H1 (cell line): ENCODE measurements around the gene CYREN. TPM values are rescaled to one million over a fixed set of nuclear protein-coding genes. Genes with fewer than 3 reads are reported as not detected.

Experiments used
- ASH2L ChIP-seq: fragments of 200-600, 300-600 bp; sonication (generic); IDR thresholded peaks from one replicate; pipeline ENCODE4 v1.7.1; 2017; ENCODE audit warnings: low read length
- CTBP2 ChIP-seq: IDR thresholded peaks from 2 replicates; pipeline ENCODE4 v1.7.0; 2011; ENCODE audit warnings: borderline replicate concordance, mild to moderate bottlenecking, moderate library complexity, mixed read lengths, low read length; ENCODE audit not compliant: insufficient read depth, insufficient read length
- NRF1 ChIP-seq: IDR thresholded peaks from 2 replicates; pipeline ENCODE4 v1.6.1; 2011; ENCODE audit warnings: mild to moderate bottlenecking, low read depth, low read length, improper control_type of control experiment
- RNF2 ChIP-seq: fragments of 200-900, 300-1000 bp; sonication (generic); IDR thresholded peaks from 2 replicates; pipeline ENCODE4 v1.7.1; 2016; ENCODE audit warnings: borderline replicate concordance, low read depth, mild to moderate bottlenecking, antibody characterized with exemption, low read length; ENCODE audit not compliant: poor library complexity, severe bottlenecking; ENCODE audit errors: missing control alignments
- polyA plus RNA-seq, 7 experiments: library from polyadenylated mRNA; depleted of rRNA in 3 of 7; stranded (reverse) in 5 of 7; unstranded in 2 of 7; fragments of >200 nt in 5 of 7; fragments of 200-250 nt in 2 of 7; gene quantifications; 1 replicate in 5 of 7; 2 replicates in 1 of 7; 4 replicates in 1 of 7; pipeline versions ENCODE4 v1.2.1 to v1.2.3, GENCODE V29; 2011 to 2013; ENCODE audit warnings: missing spikeins in 2 of 7, mixed read lengths in 2 of 7
- total RNA-seq: library from RNA; stranded (reverse); fragmentation: NEBNext Ultra II Directional; extraction: Animal tissue kit (Norgen Biotek cat#: 25700); gene quantifications from 2 replicates; pipeline ENCODE4 v1.2.1, GENCODE V29; 2021
- TF ChIP-seq, protein P1 (sequence below): IDR thresholded peaks from 2 replicates; pipeline ENCODE4 v1.6.1; 2012; ENCODE audit warnings: low read length, inconsistent platforms

The CYREN gene
- total and polyA plus RNA-seq, 2 of the 8 experiments (the other 6 are each of a cell fraction or from before 2014, with no cell fraction given): 25.1 to 46.2 TPM

DNA sequence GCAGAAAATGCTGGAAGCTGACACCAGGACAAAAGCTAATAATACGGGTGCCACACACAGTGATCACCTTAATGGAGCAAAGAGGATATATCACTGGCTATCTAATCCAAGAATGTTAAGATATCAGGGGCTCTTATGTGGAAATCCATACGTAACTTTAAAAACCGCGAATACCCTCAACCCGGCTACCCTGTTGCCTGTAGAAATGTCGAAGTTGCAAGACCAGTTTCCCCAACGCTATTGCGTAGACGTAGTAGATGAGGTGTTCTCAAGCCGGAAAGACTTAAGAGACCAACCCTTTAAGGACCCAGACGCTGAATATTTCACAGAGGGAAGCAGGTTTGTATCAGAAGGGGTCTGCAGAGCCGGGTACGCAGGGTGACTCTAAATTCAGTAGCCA, 7.9 kb upstream of the CYREN start (continued):
- TF ChIP-seq, protein P1, sequence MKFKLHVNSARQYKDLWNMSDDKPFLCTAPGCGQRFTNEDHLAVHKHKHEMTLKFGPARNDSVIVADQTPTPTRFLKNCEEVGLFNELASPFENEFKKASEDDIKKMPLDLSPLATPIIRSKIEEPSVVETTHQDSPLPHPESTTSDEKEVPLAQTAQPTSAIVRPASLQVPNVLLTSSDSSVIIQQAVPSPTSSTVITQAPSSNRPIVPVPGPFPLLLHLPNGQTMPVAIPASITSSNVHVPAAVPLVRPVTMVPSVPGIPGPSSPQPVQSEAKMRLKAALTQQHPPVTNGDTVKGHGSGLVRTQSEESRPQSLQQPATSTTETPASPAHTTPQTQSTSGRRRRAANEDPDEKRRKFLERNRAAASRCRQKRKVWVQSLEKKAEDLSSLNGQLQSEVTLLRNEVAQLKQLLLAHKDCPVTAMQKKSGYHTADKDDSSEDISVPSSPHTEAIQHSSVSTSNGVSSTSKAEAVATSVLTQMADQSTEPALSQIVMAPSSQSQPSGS: no peak
- TF ChIP-seq ASH2L (no peak), RNF2 (no peak), CTBP2 (no peak), NRF1 (no peak)
